Measurements from ENCODE around the gene RBM17.

Gene RBM17

DNA sequence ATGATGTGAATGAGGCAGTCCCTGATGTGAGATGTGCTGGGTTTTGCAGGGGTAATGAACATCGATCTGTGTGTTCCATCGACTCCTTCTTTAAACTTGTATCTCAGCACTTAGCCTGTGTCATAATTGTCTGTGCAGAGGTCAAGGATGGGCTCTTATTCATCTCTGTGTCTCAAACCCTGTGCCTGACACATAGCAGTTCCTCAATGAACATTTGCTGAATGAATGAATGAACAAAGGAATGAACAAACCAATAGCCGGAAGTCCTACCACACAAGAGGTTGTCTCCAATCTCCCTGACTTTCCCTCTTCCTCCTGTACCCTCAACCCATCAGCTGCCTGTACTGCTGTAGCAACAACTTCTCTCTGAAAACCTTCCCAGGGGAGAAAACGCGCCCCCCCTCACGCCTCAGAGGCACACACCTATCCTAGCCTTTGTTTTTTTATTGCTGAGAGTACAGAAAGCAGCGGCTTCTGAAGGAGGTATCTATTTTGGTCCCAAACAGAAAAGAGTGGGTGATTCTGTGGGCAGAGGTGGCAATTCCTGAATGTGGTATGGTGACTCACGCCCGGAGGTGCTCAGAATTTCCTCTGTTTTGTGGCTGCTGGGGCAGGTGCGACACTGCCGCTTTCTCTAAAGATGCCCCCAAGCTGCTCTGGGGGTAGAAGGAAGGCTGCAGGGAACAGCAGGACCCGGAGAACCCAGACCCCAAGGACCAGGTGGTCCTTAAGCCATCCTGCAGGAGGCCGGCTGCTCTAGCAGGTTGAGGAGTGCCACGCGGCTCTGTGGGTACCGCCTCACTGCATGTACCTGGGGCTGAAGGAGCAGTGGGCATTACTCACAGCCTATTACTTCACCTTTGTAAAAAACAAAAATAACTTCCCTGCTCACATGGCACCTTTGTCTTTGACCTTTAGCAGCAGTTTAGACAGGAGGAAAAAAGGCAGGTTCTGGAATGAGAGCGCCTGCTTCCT is 36.3 kb upstream of the RBM17 start:
- H3K27me3 ChIP-seq (ENCODE audit: insufficient read depth, insufficient read length), result no peaks in the 10 kb centered on the region
- TF ChIP-seq YY1 (IDR thresholded peaks at IDR 0.05; ENCODE audit: insufficient read depth, insufficient read length) (no peak), ZNF274 (IDR thresholded peaks at IDR 0.05; ENCODE audit: low read depth, low read length) (no peak), SUZ12 (IDR thresholded peaks at IDR 0.05; ENCODE audit: extremely low read depth, insufficient read depth, insufficient read length) (no peak)
- H3K4me3 ChIP-seq (ENCODE audit: insufficient read length, low read depth), result no peak overlapping the region
- no peaks in the 10 kb centered on the region for H3K9me3 ChIP-seq (ENCODE audit: insufficient read depth, low read length)
- no peak overlapping the region for H3K9ac ChIP-seq (ENCODE audit: insufficient read length, low read depth)
- no peaks in the 10 kb centered on the region for H3K36me3 ChIP-seq (ENCODE audit: insufficient read depth, insufficient read length, low read length)
- no peak for DNase-seq (ENCODE audit: low read depth, low spot score)
- H3K4me1 ChIP-seq (ENCODE audit: insufficient read depth, insufficient read length), result no peaks in the 10 kb centered on the region

DNA sequence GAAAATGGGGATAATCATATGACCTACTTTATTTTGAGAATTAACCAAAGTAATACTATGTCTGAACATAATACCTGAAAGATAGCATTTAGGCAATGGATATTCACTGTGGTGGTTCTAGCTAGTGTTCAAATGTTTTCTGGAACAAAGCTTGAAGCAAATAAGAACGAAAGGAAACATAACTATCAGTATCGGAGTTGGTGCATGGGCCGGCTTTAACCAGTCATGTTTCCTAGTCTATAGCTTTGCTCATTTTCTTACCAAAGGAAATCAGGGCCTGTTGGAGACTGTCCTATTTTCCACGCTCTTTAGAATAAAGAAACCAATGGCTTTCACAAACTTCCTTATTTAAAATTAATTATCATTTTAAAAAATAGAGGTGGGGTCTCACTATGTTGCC is 35.5 kb upstream of the RBM17 start:
- H3K36me3 ChIP-seq (ENCODE audit: insufficient read depth, insufficient read length, low read length), result no peaks in the 10 kb centered on the region
- H3K4me1 ChIP-seq (ENCODE audit: insufficient read depth, insufficient read length), result no peaks in the 10 kb centered on the region
- H3K9ac ChIP-seq (ENCODE audit: insufficient read length, low read depth), result no peak overlapping the region
- DNase-seq (ENCODE audit: low read depth, low spot score), result no peak
- no peak overlapping the region for H3K4me3 ChIP-seq (ENCODE audit: insufficient read length, low read depth)
- TF ChIP-seq SUZ12 (IDR thresholded peaks at IDR 0.05; ENCODE audit: extremely low read depth, insufficient read depth, insufficient read length), result no peak
- TF ChIP-seq YY1 (IDR thresholded peaks at IDR 0.05; ENCODE audit: insufficient read depth, insufficient read length), result no peak
- TF ChIP-seq ZNF274 (IDR thresholded peaks at IDR 0.05; ENCODE audit: low read depth, low read length), result no peak
- H3K9me3 ChIP-seq (ENCODE audit: insufficient read depth, low read length), result no peaks in the 10 kb centered on the region
- no peaks in the 10 kb centered on the region for H3K27me3 ChIP-seq (ENCODE audit: insufficient read depth, insufficient read length)

DNA sequence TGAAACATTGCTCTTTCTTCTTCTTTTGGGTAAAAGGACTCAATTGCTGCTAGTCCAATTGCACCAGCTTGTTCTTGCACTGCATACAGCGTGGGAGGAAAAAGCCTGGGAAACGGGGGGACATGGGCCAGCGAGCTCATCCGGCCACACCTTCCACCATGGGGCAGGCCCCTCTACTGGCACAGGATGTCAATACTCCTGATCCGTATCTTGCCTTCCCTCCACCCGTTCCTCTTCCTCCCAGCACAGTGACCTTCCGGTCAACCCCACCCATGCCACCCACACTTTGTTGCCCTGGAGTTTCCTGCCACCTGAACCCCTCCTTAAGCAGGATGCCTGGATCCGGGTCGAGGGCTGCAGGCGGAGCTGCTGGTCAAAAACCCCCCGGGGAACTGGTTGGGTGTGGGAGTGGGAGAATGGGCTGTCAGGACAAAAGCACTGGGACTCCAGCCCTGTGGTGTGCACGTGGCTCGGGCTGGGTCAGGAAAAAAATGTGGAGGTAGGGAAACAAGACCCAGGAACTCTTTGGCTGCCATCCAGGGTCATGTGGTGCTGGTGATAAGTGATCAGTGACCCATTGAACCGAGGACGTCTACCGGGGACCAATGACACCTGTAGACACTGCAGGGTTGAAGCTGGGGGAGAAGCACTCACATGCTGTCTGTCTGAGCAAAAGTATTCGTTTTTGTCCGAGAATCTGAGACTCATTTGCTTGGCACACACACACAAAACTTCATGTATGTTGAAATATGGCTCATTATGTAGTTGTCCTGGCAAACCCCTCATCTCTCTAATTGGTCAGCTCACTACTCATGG is 34.8 kb upstream of the RBM17 start:
- TF ChIP-seq ZNF274 (IDR thresholded peaks at IDR 0.05; ENCODE audit: low read depth, low read length) (no peak), SUZ12 (IDR thresholded peaks at IDR 0.05; ENCODE audit: extremely low read depth, insufficient read depth, insufficient read length) (no peak), YY1 (IDR thresholded peaks at IDR 0.05; ENCODE audit: insufficient read depth, insufficient read length) (no peak)
- H3K9me3 ChIP-seq (ENCODE audit: insufficient read depth, low read length), result no peaks in the 10 kb centered on the region
- no peaks in the 10 kb centered on the region for H3K36me3 ChIP-seq (ENCODE audit: insufficient read depth, insufficient read length, low read length)
- H3K4me3 ChIP-seq (ENCODE audit: insufficient read length, low read depth), result no peak overlapping the region
- H3K9ac ChIP-seq (ENCODE audit: insufficient read length, low read depth), result no peak overlapping the region
- no peaks in the 10 kb centered on the region for H3K27me3 ChIP-seq (ENCODE audit: insufficient read depth, insufficient read length)
- DNase-seq (ENCODE audit: low read depth, low spot score), result no peak
- H3K4me1 ChIP-seq (ENCODE audit: insufficient read depth, insufficient read length), result no peaks in the 10 kb centered on the region

DNA sequence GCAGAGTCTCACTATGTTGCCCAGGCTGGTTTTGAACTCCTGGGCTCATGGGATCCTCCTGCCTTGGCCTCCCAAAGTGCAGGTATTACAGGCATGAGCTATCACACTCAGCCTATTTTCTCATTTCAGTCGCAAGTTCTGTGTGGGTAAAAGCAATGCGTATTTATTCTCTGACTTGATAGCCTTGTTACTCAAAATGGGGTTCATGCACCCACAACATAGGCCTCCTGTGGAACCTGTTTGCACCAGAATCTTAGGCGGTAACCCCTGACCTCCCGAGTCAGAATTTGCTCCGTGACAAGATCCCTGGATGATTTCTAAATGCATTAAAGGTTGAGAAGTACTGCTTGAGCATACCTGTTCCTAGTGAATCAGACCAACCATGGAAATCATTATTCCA is 34.0 kb upstream of the RBM17 start:
- H3K27me3 ChIP-seq (ENCODE audit: insufficient read depth, insufficient read length), result no peaks in the 10 kb centered on the region
- no peaks in the 10 kb centered on the region for H3K4me1 ChIP-seq (ENCODE audit: insufficient read depth, insufficient read length)
- H3K36me3 ChIP-seq (ENCODE audit: insufficient read depth, insufficient read length, low read length), result no peaks in the 10 kb centered on the region
- no peak for TF ChIP-seq ZNF274 (IDR thresholded peaks at IDR 0.05; ENCODE audit: low read depth, low read length)
- TF ChIP-seq YY1 (IDR thresholded peaks at IDR 0.05; ENCODE audit: insufficient read depth, insufficient read length), result no peak
- no peak for TF ChIP-seq SUZ12 (IDR thresholded peaks at IDR 0.05; ENCODE audit: extremely low read depth, insufficient read depth, insufficient read length)
- no peaks in the 10 kb centered on the region for H3K9me3 ChIP-seq (ENCODE audit: insufficient read depth, low read length)
- no peak overlapping the region for H3K4me3 ChIP-seq (ENCODE audit: insufficient read length, low read depth)
- no peak for DNase-seq (ENCODE audit: low read depth, low spot score)
- no peak overlapping the region for H3K9ac ChIP-seq (ENCODE audit: insufficient read length, low read depth)

DNA sequence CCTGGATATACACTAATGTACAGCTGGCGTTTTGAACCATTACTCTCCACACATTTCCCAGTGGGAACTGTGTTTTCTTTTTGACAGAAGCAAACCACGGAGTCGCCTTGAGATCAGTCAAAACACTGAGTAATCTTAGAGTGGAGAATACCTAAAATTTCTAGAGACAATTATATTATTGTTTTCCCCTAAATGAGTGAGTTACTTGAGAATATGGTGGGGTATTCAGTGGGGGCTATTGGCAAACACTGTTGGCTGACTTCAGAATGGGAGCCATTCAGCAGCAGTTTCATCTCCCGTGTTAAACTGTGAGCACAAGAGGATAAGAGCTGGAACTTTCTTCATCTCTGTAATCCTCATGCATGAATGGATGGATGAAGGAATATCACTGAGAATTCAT is 32.9 kb upstream of the RBM17 start:
- no peak for DNase-seq (ENCODE audit: low read depth, low spot score)
- TF ChIP-seq SUZ12 (IDR thresholded peaks at IDR 0.05; ENCODE audit: extremely low read depth, insufficient read depth, insufficient read length) (no peak), YY1 (IDR thresholded peaks at IDR 0.05; ENCODE audit: insufficient read depth, insufficient read length) (no peak), ZNF274 (IDR thresholded peaks at IDR 0.05; ENCODE audit: low read depth, low read length) (no peak)
- Histone ChIP-seq H3K9me3 (ENCODE audit: insufficient read depth, low read length) (no peaks in the 10 kb centered on the region), H3K36me3 (ENCODE audit: insufficient read depth, insufficient read length, low read length) (no peaks in the 10 kb centered on the region), H3K4me3 (ENCODE audit: insufficient read length, low read depth) (no peak overlapping the region), H3K4me1 (ENCODE audit: insufficient read depth, insufficient read length) (no peaks in the 10 kb centered on the region), H3K9ac (ENCODE audit: insufficient read length, low read depth) (no peak overlapping the region), H3K27me3 (ENCODE audit: insufficient read depth, insufficient read length) (no peaks in the 10 kb centered on the region)

DNA sequence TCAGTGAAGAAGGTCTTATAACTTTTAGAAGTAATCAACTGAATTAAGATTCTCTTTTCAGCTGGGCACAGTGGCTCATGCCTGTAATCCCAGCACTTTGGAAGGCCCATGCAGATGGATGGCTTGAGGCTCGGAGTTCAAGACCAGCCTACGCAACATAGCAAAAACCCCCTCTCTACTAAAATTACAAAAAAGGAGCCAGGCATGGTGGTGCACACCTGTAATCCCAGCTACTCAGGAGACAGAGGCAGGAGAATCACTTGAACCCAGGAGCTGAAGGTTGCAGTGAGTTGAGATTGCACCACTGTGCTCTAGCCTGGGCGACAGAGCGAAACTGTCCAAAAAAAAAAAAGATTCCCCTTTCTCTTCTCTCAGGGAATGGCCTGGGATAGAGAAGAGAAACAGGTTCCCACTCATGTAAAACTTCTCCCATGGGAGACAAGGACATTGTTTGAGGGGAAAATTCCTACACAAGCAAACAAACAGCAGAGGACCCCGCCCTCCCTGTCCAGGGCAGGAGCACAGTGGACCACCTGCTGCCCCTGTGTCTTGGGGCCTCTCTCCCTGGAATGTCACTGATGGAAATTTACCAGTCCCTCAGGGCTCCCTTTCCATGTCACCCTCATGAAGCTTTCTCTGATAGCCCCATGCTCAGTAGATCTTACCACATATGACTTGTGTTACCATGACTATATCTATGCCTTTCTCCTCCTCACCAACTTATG is 32.3 kb upstream of the RBM17 start:
- no peak for TF ChIP-seq ZNF274 (IDR thresholded peaks at IDR 0.05; ENCODE audit: low read depth, low read length)
- DNase-seq (ENCODE audit: low read depth, low spot score), result no peak
- no peaks in the 10 kb centered on the region for H3K27me3 ChIP-seq (ENCODE audit: insufficient read depth, insufficient read length)
- no peak overlapping the region for H3K9ac ChIP-seq (ENCODE audit: insufficient read length, low read depth)
- H3K4me3 ChIP-seq (ENCODE audit: insufficient read length, low read depth), result no peak overlapping the region
- no peaks in the 10 kb centered on the region for H3K9me3 ChIP-seq (ENCODE audit: insufficient read depth, low read length)
- no peaks in the 10 kb centered on the region for H3K4me1 ChIP-seq (ENCODE audit: insufficient read depth, insufficient read length)
- no peaks in the 10 kb centered on the region for H3K36me3 ChIP-seq (ENCODE audit: insufficient read depth, insufficient read length, low read length)

Data from NT2/D1 (cell line).